B cell (primary cell): ENCODE results near the gene IL17F.

ENCODE experiments used
- EZH2 ChIP-seq: IDR thresholded peaks from 2 replicates; pipeline ENCODE4 v1.6.1; 2012; ENCODE audit warnings: borderline replicate concordance, low read depth, mild to moderate bottlenecking, moderate library complexity, low read length; ENCODE audit not compliant: insufficient read depth, poor library complexity, severe bottlenecking
- TF ChIP-seq, protein P1 (sequence below): fragments of 200-600 bp; IDR thresholded peaks from one replicate; pipeline ENCODE4 v1.8.0; 2022; ENCODE audit warnings: antibody characterized with exemption, mild to moderate bottlenecking

DNA sequence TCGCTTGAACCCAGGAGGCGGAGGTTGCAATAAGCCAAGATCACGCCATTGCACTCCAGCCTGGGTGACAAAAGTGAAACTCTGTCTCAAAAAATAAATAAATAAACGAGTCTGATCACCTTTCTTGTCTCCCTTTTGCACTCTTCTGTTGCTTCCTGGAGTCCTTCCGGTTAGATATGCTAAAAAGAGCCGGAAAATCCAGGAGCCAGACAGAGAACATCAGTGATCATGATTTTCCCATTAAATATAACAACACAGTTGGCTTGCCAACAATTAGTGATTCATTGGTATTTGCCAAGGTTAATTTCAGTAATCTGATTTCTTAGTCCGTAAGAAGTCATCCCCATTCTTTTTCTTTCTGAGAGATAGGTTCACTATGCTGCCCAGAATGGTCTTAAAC lies 43.9 kb upstream of the IL17F start:
- TF ChIP-seq, protein P1, sequence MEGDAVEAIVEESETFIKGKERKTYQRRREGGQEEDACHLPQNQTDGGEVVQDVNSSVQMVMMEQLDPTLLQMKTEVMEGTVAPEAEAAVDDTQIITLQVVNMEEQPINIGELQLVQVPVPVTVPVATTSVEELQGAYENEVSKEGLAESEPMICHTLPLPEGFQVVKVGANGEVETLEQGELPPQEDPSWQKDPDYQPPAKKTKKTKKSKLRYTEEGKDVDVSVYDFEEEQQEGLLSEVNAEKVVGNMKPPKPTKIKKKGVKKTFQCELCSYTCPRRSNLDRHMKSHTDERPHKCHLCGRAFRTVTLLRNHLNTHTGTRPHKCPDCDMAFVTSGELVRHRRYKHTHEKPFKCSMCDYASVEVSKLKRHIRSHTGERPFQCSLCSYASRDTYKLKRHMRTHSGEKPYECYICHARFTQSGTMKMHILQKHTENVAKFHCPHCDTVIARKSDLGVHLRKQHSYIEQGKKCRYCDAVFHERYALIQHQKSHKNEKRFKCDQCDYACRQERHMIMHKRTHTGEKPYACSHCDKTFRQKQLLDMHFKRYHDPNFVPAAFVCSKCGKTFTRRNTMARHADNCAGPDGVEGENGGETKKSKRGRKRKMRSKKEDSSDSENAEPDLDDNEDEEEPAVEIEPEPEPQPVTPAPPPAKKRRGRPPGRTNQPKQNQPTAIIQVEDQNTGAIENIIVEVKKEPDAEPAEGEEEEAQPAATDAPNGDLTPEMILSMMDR: no peak
- TF ChIP-seq EZH2: no peak
